NCI-H526 treated with DMSO at 0.1 percent for 48 hours (cell line): Measurements from ENCODE around the gene KCTD11.

Experiments used
- DNase-seq: peaks from one replicate; lab custom pipeline; 2025; lab: John Stamatoyannopoulos, UW

Gene KCTD11

DNA sequence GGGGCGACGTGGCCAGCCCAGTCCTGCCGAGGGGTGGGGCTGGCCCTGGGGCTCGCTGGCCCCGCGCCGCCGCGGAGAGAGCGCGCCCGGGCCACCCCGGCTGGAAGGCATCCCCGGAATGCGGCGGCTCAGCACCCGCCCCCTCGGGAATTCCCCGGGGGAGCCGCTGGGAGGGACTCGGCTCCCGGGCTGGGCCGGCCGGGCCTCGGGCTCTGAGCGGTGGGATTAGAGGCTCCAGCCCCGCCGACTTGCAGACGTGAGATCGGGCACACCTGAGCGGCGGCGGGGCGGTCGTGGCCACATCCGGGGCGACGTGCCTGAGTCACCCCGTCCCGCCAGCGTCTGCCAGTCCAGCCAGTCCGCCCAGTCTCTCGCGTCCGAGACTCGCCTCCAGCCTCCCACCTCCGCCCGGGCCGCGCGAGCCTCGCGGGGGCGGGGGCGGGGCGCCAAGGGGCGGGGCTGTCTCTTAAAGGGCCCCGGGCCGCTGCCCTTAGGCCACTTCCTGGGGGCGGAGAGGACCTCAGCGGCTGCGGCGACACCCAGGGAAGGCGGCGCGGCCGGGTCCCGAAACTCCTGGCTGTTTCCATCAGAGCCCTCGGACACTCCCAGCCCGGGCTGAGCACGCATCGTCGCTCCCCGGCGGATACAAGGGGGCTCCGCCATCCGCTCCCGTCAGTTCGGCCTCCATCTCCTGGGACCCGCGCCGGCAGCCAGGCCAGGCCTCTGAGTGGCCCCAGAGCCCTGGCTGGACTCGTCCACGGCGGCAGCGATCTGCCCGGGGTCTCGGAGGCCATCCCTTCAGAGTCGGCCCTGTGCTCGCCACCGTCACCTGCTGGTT is at the start of gene KCTD11:
TSS of gene KCTD11 (plus strand) at position 498 of the 838 bp plus-strand sequence.
- peak; percentile 48 for DNase-seq

DNA sequence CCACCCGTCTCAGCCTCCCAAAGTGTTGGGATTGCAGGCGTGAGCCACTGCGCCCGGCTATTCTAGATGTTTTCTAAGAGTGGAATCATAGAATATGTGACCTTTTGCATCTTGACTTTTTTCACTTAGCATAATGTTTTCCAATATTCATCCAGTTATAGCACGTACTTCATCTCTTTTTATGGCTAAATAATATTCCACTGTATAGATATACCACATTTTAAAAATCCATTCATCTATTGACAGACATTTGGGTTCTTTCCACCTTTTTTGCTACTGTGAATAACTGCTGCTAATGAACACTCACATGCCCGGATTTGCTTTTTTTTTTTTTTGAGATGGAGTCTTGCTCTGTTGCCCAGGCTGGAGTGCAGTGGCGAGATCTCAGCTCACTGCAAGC is 47.8 kb upstream of the KCTD11 start:
- no peak for DNase-seq

DNA sequence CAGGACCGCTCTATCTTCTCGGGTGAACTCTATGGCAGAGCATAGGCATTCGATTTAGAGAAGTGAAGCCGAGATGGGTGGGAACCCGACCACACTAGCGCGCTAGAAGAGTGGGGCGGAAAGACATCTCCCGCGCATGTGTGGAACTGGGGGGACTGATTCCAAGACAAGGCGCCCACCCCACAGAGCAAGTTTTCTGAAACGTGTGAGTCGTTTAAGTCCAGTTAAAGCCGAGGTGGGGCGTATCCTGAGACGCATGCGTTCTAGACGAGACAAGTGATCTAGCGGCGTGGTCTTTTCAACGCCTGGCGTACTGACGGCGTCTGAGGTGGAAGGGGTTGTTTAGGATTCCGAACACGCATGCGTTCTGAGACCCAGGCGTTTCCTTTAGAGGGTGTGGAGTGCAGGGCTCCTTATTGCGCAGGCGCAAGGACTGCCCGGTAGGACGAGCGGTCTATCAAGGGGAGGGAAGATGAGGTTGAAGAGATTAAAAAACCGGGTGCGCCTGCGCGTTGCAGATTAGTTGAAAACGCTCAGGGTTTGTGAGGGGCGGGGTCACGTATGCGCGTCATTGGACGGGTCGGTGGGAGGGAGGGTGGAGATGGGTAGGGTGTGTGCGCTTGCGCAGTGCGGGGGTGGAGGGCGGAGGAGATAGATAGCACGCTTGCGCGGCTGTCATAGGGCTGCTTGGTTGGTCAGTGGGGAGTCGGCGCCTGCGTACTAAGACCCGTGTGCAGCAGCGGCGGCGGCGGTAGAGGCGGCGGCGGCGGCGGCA is 44.9 kb upstream of the KCTD11 start, which contains the start of gene EIF5A:
TSS of gene EIF5A (plus strand) at position 718 of the 775 bp plus-strand sequence. CDS start 2,008 bp downstream, outside the sequence.
- peak; percentile 97 for DNase-seq

DNA sequence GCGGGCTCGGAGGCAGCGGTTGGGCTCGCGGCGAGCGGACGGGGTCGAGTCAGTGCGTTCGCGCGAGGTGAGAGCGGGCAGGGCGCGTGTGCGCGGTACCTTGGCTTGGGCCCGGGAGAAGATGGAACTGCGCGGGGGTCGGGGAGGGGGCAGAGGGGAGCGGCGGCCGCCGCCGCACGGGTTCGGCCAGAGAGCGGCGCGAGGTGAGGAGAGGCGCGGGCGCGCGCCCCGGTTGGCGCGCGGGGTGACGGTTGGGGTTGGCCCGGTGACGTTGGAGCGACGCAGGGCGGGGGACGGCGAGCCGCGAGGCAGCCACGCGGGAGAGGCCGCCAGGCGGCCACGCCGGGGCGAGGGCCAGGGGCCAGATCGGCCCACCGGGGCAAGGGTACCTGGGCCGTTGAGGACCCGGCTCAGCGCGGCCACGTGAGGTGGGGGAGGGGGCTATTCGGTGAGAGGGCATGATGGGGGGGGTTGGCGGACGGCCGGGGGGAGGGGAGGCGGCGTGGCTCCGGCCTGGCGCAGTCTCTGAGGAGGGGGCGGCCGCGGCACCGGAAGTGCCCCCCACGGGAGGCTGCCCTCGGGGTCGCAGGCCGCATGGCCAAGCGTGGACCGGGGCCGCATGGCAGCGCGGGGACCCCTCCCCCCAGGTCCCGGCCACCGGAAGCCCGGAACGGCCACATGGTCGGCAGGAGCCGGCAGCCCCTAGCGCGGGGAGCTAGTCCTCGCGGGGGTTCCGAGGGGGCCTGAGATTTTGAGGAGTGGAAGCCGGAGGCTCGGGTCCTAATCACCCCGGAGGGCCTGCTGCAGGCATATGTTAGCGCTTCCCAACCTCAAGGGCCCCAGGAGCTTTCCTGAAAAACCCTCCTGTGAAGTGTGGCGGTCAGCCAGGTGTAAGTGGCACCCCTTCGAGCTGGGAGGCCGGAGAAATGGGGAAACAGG is 44.0 kb upstream of the KCTD11 start:
- DNase-seq: no peak

DNA sequence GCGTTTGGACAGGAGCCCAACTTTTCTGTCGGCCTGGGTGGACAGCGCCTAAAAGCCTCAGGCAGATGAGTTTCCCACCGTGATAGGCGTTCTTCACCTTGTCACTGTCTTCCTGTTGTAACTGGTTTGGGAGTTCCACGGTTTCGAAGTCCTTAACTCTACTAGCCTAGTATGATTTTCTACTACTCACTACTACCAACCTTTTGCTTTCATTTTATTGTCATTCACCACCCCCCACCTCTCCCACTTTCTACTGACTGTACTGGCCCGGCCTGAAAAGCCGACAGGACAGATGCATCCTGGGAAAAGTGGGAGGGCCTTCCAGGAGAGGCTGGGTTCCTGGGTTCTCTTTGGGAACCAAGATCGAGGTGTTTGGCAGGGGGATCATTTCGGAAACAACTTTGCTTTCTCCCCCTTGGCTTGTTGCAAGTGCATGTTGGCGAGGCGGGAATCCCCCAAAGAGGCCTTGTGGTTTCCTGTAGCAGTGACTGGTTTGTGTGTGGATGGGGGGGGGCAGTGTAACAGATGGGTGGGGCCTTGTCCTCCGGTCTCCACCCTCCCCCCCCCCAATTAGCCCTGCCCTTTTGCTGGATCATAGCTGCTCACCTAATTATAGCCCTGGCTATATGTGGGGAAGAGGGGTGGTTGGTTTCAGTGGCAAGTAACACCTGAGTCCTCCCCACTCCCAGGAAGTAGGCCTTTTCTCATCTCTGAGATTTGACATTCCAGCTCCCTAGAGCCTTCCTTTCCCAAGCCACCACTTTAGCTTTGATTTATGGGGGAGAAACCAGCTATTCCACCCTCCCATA is 43.1 kb upstream of the KCTD11 start:
- peak; percentile 26 for DNase-seq

DNA sequence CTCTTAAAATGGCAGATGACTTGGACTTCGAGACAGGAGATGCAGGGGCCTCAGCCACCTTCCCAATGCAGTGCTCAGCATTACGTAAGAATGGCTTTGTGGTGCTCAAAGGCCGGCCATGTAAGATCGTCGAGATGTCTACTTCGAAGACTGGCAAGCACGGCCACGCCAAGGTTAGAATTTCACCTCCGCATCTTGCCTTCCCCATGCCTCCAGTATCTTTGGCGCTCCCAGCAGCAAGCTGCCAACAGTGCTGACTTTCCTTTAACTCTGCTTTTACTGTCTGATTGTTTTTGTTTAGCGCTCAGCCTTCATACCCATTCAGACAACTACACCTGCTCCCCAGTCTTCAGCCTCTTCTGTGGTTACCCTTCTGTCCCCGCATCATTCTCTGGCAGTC is 42.3 kb upstream of the KCTD11 start:
- no peak for DNase-seq

DNA sequence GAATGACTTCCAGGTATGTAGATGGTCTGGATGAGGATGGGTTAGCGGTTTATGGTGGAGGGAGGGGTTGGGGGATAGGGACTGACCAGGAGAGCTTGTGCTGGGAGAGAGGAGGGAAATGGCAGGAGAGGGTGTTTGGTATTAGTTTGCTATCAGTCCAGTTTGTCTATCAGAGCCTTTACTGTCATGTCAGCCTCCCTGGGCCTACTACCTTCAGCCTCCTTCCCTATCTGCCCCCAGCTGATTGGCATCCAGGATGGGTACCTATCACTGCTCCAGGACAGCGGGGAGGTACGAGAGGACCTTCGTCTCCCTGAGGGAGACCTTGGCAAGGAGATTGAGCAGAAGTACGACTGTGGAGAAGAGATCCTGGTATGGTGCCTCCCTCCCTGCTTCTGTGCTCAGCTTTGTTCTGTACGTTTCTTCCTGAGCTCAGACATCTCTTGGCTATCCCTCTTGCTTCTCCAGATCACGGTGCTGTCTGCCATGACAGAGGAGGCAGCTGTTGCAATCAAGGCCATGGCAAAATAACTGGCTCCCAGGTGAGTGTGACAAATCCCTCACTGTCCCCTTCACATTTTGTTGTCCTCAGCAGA is 40.8 kb upstream of the KCTD11 start:
- DNase-seq: no peak

DNA sequence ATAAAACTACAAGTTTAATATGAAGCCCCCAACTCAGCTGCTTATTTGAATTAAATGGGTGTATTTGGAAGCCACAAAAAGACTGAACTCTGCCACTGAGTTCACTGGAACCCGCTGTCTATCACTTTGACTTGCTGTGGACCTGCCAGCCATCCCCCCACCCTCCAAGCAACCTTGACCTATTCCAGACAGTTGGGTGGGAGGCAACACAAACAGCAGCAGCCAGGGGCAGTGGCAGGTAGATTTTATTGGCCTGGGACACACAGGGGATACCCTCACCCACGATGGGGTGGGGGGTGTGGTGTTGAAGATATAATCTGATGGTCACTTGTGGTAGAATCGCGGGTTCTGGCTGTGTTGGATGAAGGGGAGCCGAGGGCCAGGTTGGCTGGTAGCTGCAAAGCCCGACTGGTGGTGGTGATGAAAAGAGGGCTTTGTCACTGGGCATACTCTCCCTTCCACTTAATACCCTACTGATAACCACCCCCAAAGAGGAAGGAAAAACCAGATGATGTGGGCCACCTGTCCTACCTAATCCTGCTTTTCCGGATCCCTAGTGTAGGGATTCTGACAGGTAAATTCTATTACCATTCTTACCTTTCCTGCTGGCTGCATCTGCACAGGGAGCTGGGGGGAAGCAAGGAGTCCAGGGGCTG is 39.4 kb upstream of the KCTD11 start:
- no peak for DNase-seq

DNA sequence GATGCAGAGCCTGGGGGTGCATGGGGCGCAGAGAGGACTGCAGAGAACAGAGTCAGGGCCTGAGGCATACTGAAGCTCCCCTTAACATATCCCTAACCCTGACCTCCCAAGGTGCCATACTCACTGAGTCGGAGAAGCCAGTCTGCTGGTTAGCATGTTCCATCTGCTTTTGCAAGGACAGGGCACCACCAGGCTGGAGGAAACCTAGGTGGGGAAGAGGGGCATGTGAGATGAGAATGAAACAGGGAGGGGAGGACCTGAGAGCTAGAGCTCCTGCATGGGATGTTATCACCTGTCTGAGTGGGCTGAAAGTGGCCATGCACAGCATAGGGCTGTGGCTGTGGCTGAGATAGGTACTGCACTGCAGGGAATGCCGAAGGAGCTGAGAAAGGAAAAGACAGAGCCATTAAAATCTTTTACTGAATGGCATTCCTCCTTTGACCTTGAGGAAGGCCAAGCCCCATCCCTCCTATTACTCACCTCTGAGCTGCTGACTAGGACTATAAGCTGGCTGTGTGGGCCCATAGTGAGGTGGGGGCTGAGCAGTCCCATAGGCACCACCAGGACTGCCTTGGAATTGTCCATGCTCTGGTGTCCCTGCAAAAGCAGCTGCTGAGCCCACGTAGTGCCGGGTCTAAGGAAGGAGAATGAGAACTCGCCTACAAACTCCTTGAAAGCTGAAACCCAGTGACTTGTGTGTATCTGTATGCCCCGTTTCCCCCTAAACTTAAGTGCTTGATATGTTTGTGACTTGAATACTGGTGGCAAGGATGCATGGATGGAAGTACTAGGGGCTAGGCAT is 38.7 kb upstream of the KCTD11 start:
- DNase-seq: no peak

DNA sequence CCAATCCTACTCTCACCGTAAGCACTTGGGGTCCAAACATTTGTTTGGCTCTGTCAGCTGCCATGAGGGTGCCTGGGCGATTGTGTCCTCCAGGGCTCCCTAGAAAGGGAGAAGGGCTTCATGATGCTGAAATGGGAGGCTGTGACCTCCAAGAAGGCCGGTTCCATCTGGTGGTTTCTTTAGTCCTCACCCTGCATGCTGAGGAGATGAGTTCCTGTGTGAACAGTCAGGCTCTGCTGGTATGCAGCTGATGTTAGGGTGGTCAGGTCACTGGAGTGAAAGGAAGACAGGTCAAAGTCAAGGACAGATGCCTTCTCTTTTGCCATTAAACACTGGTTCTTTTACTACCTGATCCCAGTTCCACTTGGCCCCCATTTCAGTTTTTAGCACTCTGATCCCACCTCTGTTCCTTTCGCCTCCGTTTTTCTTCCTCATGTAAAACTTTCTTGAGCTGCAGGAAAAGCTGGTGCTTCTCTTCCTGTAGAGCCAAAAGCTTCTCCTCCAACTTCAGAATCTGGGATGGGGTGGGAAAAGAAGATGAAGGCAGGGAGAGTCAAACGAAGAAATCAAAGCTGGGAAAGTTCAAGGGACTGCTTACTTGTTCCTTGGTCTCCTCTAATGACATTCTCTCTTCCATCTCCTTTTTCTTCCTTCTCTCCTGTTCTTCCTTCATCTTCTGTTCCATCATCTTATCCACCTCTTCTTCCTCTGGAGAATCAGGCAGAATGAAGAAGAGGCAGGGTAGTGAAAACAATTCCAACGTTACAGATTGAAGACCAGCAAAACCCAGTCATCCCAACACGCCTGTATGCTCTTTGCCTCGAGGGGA is 37.9 kb upstream of the KCTD11 start:
- DNase-seq: no peak

DNA sequence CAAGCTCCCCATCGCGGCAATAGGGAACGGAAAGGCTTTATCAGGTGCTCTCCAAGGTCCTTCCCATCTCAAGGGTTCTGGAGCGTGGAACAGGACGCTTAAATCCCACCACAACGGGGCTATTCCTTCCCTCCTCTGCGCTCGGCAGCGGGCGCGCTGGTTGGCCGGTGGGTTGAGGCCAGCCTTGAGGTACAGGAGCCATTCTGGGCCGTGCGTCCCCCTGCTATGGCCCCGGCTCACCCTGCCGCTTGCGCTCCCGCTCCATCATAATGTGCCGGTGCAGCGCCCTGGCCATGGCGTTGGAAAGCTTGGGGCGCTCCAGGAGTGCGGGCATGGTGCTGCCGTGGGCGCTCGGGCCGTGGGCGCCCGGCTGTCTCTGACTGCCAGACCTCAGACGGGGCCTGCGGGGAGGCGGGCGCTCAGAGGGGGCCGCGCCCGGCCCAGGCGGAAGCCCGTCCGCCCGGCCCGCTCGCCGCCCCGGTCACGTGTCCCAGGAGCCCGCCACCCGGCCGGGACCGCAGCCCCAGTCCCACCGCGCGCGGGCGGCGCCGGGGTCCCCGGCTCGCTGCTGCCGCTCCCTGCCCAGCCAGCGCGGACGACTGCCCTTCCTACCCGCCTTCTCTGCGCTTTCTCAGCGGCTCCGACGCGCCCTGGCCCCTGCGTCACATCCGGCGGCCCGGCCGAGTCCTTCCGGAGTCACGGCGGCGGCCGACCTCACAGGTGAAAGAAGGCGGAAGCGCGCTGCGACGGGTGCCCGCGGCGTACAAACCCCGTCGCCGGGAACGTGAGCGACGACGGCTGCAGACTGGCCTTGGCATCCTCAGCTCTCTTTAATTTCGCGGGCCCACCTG is 37.0 kb upstream of the KCTD11 start, which contains the start of gene GPS2:
TSS of gene GPS2 (minus strand) at position 642 of the 851 bp plus-strand sequence. CDS start at position 334, 308 bp downstream.
- peak; percentile 51 for DNase-seq

DNA sequence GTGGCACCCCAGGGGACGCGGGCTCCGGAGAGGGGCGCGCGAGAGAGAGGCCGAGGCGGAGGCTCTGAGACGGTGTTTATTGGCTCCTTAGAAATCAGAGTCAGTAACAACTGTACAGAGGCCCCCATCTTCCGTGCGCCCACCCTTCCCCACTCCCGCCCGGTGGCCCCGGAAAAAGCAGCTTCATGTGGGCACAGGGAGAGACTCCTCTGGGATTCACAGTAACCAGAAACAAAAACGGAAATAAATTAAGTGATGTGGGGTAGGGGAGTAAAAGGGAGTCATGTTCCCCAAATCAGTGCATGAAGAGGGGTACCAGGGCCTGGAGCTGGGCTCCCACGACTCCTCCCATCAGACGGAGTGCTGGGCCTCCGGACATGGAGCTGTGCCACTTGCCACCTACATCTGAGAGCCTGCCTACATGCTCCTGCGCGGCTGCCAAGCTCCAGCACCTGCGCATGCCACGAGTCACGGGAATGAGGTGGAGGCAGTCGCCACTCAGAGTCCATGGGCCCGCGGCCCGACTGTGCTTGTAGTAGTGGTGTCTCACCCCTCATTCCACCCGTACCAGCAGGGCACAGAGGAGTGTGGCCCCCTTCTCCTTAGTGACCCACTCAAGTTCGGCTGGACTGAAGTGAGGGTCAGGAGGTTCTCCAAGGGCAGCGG is 36.3 kb upstream of the KCTD11 start:
- no peak for DNase-seq

DNA sequence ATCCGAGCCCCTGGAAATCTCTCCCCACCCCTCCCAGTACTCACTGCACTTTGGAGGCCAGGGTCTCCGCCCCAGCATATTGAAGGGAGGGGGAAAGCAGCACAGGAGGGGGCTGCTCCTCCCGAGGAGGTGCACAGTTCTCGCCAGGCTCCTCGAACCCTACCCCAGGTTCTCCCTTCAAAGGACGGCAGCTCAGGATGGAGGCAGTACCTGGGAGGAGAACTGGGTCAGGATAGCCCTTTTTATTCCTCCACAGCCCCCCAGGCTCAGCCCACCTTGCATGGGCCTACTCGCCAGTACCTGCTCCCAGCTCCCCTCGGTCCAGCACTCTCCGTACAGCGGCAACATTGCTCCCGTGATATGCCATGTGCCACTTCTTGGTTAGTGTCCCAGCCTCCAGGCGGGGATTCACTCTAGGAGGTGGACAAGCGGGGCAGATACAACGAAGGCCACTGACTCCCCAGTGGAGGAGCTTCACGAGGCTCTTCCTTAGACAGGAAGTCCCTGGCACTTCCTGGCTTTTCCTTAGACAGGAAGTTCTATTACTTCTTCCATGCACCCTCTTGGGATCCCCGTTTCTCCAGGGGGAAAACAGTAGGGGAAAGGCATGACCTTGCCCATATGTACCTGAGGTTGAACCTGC is 34.7 kb upstream of the KCTD11 start:
- DNase-seq: no peak

DNA sequence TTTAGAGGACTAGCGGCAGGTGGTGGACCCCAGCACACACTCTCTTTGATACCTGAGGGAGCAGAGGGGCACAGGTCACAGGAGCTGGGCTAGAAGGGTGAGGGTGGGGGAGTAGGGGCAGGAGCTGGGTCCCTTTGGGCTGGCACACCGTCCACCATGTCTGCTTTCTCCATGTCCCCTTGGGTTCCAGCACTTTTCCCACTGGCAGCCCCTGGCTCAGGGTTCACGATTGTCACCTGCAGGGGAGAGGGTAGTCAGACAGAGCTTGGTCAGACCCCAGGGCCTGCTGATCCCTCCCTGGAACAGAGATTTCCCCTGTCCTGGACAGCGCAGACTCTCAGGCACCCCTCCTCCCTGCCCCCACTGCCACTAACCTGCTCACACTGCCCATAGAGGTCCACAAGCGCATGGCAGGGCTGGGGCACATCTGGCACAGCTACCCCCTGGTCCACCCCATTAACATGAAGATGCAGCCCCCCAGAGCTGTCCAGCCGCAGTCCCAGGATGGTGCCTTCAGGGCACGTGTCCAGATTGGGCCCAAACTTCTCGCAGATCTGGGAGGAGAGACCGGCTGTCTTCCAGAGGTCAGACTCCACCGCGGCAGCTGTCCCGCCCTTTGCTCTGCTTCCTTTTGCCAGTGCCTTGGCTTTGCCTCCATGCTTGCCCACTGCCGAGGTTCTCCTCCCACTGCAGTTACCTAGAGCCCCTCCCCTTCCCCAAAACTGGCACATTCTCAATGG is 33.7 kb upstream of the KCTD11 start:
- no peak for DNase-seq

DNA sequence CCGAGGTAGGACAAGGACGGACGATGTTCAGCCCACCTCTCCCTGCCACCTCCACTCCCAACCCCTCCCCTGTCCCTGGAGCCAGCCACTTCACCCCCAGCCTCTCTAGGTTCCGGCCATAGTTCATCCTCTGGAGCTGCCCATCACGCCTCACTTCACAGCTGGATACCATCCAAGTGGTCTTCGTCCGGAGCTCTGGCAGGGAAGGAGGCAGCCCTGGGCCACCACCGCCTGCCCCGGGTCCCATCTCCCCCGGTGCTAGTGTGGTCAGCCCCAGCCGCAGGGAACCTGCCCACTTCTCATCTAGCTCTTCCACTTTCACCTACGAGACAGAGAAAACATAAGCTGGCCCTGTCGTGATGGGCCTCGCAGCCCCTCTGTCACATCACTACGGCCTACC is 30.5 kb upstream of the KCTD11 start:
- no peak for DNase-seq
